ENCODE measurements around the gene XPNPEP3.

- TF ChIP-seq CTCF (IDR thresholded peaks at IDR 0.05; ENCODE audit: poor library complexity) (no peak), EZH2 (IDR thresholded peaks at IDR 0.05; ENCODE audit: borderline replicate concordance) (no peak), EZH2phosphoT487 (IDR thresholded peaks at IDR 0.05; ENCODE audit: low read depth, severe bottlenecking, unreplicated experiment) (no peak)
Observed at GRCh38 chr22:40965936-40966725, 109.2 kb downstream of the XPNPEP3 start.

Data from hepatocyte (in vitro differentiated cells).